HG02981 (cell line): Measurements from ENCODE around the gene POU6F1.
"Not testable (repeated sequence)": the region's sequence is repeated elsewhere in the genome, so short reads cannot be mapped to it uniquely, and the experiment has no call there.

Experiments used
- ATAC-seq: cut with Tn5 transposase; IDR thresholded peaks from one replicate; pipeline ENCODE4 v1.9.1; 2021; ENCODE audit warnings: mild to moderate bottlenecking, moderate library complexity; ENCODE audit not compliant: unreplicated experiment

POU6F1 gene, protein sequence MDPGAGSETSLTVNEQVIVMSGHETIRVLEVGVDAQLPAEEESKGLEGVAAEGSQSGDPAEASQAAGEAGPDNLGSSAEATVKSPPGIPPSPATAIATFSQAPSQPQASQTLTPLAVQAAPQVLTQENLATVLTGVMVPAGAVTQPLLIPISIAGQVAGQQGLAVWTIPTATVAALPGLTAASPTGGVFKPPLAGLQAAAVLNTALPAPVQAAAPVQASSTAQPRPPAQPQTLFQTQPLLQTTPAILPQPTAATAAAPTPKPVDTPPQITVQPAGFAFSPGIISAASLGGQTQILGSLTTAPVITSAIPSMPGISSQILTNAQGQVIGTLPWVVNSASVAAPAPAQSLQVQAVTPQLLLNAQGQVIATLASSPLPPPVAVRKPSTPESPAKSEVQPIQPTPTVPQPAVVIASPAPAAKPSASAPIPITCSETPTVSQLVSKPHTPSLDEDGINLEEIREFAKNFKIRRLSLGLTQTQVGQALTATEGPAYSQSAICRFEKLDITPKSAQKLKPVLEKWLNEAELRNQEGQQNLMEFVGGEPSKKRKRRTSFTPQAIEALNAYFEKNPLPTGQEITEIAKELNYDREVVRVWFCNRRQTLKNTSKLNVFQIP

DNA sequence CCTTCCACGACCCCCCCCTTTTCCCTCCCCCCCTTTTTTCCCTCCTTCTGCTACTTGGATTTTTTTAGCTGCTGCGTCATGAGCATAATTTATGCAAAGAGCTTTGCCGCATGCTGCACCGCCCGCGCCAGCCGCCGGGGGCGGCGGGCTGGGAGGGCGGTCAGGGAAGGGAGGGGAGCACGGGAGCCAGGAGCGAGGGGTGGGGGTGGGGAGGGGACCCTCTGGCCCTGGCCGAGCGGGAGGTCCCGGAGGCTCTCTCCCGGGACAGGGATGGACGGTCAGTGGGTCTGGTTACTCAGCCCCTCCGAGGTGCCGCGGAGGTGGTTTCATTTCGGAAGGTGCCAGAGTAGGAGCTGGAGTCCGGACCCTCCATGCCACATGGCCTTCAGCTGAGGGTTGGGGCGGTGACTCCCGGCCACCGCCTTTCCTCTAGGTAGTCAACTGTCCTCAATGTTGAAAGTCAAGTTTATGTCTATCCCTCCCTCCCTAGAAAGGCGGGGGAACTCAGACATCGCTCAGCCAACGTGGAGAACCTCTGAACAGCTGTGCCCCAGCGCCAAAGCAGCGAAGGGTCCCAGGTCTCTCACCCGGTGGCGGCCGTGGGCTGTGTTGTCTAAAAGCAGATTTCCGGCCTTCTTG lies at the start of gene POU6F1:
Gene POU6F1, minus strand, starts transcription at position 95 of the 639 bp plus-strand sequence. CDS start 11,226 bp downstream, outside the sequence.
- ATAC-seq: peak; percentile 64

DNA sequence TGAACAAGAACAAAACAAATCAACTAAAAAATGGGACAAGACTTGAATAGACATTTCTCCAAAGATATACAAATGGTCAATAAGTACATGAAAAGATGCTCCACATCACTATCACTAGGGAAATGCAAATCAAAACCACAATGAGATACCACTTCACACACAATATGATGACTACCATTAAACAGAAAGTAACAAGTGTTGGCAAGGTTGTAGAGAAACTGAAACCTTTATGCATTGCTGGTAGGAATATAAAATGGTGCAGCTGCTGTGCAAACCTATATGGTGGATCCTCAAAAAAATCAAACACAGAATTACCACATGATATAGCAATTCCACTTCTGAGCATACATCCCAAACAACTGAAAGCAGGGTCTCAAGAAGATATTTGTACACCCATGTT lies 47.2 kb upstream of the POU6F1 start:
- peak; percentile 56 for ATAC-seq

DNA sequence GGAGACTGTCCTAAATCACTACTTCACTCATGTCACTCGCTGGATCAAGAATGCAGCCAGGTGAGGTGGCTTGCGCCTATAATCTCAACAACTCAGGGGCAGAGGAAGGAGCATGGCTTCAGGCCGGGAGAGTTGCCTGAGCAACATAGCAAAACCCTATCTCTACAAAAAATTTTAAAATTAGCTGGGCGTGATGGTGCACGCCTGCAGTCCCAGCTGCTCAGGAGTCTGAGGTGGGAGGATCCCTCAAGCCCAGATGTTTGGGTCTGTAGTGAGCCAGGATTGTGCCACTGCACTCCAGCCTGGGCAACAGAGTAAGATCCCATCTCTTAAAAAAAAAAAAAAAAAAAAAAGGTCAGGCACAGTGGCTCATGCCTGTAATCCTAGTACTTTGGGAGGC lies 46.4 kb upstream of the POU6F1 start:
- no peak for ATAC-seq

DNA sequence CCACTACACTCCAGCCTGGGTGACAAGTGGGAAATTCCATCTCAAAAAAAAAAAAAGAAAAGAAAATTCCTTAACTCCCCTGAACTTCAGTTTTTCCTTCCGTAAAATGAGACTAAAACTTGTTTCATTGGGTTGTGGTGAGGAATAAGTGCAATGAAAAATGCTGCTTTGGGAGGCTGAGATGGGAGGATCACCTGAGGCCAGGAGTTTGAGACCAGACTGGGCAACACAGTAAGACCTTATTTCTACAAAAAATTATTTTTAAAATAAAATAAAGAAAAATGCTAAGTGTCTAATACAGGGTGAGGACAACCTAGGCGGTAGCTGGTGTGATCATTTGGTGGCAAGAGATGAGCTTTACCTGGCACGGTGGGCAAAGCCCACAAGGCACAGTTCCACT lies 45.5 kb upstream of the POU6F1 start:
- no peak for ATAC-seq

DNA sequence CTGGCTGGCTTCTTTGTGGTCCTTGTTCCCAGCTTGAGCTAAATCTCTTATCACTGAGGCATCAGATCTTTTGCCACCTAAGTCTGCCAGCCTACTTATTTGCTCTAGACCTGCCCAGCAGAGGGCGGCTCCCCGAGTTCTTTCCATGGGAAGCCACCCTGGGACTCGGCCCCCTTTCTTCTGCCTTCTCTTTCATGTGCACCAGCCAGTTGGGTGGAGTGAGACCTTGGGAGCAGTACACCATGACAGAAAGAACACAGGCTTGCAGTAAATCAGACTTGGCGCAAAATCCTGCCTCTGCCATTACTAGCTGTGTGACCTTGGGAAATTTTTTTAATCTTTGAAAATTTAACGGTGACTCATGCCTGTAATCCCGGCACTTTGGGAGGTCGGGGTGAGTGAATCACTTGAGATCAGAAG lies 44.9 kb upstream of the POU6F1 start:
- ATAC-seq: no peak

DNA sequence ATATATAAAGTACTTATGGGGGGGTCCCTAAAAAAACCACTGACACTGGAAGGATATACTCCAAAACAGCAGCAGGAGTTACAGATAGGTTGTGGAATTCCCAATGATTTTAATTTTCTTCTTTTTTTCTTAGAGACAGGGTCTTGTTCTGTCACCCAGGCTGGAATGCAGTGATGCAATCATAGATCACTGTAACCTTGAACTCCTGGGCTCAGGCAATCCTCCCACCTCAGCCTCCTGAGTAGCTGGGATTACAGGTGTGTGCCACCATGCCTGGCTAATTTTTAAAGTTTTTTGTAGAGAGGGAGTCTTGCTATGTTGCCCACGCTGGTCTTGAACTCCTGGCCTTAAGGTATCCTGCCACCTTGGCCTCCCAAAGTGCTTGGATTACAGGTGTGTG lies 41.7 kb upstream of the POU6F1 start:
- not testable (repeated sequence) for ATAC-seq

DNA sequence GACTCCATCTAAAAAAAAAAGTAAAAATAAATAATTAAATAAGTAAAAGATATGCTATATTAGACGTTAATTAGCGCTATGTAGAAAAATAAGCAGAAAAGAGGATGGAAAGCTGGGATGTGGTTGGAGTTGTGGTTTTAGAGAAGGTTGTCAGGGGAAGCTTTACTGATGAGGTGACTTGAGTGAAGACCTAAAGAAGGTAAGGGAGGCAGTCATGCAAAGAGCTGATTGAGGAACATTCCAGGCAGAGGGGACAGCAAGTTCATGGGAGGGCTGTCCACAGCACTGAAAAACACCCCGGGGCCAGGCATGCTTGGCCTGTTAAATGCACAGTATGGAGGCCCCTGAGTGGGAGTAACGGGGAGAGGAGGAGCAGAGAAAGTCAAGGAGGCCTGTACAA lies 36.7 kb upstream of the POU6F1 start:
- no peak for ATAC-seq

DNA sequence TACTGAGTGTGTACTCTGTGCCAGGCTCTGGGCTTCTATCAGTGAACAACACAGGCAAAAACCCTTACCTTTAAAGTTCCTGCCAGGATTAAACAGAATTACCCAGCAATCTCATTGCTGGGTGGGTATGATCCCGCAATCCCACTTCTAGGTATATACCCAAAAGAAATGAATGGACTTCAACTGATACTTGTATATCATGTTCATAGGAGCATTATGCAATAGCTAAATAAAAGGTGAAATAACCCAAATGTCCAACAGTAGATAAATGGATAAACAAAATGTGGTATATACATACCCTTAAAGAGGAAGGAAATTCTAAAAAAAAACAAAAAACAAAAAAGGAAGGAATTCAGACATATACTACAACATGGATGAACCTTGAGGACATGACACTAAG lies 35.4 kb upstream of the POU6F1 start:
- no peak for ATAC-seq

DNA sequence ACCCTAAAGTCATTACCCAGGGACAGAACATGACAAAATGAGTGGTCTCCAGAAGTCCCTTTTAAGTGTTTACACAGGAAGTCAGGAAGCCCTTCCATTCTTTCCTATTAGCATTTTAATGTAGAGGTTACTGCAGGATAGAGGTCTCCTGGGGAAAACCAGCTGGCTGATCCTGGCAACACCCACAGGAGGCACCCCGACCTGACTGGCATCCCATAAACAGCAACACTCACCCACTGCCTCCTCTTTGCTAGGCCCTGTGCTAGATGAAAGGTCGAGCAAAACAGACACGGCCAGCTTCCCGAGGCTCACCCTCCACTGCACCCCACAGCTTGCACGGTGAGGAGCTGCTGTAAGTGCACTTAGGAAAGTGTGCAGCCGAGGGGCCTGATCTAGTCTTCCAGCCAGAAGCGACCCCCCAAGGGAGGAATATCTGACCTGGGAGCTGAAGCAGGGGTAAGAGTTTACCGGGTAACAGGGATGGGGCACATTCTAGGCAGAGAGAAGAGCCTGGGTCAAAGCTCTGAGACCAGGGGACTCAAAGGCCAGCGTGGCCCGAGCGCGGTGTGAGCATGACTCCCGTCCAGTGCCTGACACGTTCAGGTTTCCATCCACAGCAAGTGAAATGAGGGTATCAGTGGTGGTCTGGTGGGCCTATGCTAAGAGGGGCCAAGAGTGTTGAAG lies 29.8 kb upstream of the POU6F1 start:
- no peak for ATAC-seq

DNA sequence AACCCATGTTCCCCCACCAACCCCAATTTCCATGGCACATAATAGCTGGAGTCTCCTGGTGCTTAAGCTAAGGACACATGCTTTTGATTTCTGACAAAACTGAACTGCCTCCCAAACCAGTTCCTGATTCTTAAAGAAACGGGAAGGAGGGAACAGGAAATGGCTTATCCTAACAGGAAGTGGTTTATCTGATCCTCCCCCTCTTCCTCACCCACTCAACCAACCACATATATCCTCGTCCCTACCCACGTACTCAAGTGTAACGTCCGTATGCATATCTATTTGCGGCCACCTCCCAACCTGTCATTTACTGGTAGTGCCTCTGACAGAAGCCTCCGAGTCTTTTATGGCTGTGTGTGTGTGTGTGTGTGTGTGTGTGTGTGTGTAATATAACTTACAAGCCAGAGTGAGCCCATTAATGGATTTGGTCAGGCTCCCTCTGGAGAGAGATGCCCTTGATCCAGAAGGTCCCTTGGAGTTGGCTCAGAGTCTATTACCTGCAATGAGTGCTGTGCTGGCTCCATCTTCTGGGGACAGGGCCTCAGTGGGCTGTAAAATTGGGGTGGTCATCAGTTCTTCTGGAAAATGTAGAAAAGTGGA lies 28.5 kb upstream of the POU6F1 start:
- no peak for ATAC-seq

DNA sequence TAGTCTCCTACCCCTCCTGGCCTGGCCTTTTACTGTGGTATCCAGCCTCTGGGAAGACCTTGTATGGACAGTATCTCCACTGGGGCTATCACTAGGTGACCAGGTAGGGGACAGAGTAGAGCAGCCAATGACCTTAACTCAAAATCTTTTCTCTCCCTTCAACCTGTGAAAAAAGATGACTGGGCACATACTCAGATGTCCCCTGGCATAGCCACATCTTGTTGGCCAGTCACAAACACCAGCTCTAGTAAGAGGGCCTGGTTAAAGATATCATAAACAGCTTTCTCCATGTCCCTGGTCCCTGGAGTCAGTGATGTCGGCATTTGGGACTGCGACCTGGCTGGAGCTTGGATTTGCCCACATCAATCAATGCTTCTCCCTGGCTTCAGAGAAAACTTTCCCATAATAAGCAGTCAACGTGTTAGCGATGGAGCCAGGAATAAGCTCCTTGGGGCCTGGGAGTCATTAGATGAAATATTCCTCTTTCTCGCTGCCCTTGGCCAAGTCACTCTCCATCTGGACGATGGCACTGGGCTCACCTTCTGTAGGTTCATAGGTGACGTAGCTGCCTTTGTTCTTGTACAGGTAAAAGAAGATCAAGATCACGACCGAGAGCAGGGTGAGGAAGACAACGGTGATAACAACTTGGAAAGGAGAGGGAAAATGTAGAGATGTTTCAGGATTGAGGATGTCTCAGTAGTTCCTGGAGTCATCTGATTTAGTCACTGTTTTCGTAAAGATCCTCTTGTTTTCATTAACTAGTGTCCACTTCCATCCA lies 27.8 kb upstream of the POU6F1 start:
- ATAC-seq: no peak

DNA sequence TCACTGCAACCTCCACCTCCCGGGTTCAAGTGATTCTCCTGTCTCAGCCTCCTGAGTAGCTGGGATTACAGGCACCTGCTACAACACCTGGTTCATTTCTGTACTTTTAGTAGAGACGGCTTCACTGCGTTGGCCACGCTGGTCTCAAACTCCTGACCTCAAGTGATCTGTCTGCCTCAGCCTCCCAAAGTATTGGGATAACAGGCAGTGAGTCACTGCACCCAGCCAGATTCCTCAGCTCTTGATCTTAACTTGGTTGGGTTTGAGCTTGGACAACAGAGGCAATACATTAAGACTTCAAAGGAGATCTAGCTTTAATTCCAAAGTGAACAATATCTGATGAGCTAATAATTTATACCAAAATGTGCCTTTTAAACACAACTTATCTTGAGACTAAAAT lies 26.4 kb upstream of the POU6F1 start:
- ATAC-seq: no peak

DNA sequence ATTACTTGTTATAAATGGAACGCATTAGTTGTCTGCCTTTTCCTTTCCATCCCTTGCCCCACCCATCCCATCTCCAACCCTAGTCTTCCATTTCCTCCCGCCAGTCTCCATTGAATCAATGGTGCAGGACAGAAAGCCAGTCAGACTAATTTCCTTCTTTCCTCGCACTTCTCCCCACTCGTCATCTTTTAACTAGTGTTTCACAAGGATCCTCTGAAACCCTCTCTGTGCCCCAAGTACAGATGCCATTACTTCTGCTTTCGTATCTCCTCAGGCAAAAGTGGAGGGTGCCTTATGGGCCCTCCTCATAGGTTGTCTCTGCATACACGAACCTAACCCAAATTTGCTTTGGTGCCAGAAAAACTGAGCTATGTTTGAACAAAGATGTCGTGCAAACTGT lies 25.0 kb upstream of the POU6F1 start:
- no peak for ATAC-seq

DNA sequence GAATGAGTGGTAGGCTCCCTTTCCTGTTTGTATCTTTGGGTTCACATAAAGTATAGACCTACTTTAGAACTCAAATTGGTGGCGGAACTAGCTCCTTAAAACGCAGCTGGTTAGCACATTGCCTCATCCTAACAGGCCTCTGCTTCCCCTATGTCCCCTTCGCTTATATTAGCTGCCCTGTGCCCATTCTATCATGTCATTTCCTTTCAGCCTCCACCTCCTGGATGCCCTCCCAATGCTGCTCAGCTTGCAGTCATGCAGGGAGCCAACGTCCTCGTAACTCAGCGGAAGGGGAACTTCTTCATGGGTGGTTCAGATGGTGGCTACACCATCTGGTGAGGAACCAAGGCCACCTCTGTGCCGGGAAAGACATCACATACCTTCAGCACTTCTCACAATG lies 24.3 kb upstream of the POU6F1 start:
- ATAC-seq: no peak

DNA sequence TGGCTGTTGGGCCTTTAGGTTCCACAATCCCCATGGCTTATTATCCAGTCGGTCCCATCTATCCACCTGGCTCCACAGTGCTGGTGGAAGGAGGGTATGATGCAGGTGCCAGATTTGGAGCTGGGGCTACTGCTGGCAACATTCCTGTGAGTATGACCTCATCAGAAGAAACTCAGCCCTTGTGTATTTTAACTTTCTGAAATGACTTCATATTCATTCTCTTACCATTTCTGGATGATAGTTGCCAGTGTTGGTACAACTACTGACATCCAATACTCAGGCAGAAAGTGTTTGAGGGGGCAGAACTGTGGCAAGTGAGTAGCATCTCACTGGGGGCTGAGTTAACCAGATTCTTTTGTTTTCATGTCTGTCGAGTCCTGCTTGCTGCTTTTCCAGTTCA lies 23.1 kb upstream of the POU6F1 start:
- no peak for ATAC-seq

DNA sequence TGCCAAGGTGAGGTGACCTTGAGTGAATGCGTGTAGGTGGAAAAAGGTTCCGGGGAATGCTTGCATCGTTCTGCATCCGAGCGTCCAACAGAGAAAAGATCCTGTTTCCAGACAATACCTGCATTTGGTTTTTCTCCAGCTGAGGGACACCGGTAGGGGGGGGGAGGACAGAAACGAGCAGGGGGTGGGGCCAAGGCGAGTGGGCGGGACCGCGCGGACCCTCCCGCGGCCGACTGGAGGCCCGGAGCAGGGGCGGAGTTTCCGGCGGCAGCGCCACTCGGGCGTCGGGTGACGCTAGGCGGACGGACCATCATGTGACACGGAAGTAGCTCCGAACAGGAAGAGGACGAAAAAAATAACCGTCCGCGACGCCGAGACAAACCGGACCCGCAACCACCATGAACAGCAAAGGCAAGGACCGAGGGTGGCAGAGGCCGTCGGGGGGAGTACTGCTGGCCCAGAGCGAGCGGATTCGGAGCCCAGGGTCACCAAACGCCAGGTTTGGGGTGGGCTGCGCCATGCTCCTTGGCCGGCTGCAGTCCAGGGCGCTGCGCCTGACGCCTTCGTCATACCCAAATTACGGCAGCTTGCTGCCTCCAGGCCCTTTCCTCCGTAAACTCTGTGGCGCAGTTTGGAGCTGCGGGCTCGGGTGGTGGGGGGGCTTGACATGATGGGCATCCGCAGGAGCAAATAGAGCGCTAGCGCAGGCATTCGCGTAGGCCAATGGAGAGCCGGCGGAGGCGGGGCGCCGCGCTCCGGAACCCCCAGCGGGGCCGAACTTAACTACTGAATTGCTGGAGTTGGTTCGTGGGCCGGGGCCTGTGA lies 20.9 kb upstream of the POU6F1 start, which contains the start of gene DAZAP2:
Gene DAZAP2, plus strand, starts transcription at position 317 of the 825 bp plus-strand sequence. Its CDS starts 82 bp downstream, at position 399.
- peak; percentile 87 for ATAC-seq

DNA sequence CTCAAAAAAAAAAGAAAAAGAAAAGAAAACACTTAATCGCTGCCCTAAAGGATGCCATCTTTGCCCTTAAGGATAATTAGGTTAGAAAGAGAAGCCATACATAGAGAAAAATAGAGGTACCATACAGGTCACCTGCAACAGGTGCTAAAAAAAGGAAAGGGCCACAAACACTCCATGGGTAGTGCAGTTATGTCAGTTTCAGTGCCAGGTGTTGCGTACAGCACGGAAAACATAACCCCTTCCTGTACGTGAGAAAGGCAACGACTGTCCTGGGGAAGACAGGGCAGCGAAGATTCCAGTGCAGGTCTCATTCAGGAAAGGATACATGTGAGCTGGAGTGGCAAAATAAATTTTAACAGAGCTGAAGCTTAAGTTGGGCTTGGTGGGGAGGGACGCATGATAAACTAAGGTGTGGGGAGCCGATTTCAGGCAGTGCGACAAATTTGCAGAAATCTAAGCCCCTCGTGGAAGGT lies 20.2 kb upstream of the POU6F1 start:
- peak; percentile 14 for ATAC-seq

DNA sequence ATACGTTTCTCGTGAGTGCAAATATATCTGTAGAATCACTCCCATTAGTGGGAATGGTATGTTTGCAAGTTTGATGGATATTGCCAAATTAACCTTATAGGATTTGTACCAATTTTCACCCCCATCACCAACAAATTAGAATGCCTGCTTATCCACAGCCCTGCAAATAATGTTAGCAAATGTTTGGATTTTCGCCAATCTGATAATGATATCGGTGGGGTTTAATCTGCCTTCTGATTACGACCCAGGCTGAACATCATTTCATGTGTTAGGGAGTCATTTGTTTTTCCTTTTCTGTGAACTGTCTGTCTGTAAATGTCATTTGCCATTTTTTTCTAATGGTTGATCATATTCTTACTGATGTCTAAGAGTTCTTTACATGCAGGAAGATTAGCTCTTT lies 16.7 kb upstream of the POU6F1 start:
- ATAC-seq: no peak

DNA sequence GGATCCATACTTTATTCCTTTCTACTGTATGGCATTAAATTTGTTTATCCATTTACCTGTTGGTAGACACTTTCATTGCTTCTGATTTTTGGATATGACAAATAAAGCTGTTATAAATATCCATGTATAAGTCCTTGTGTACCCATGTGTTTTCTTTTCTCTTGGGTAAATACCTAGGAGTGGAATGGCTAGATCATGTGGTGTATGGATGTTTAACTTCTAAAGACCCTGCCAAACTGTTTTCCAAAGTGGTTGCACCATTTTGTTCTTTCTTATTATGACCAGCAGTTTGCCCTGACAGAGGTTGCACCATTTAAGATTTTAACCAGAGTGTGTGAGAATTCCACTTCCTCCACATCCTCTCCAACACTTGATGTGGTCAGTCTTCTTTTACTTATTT lies 14.8 kb upstream of the POU6F1 start:
- no peak for ATAC-seq
